ENCODE results near the gene HEXD.
A peak's percentile ranks its signal among the peaks of the same experiment; 100 is the strongest.

The HEXD gene

GRCh38 chr17:82382933-82383255 is 35.3 kb upstream of the HEXD start:
- DNase-seq: no peak

GRCh38 chr17:82383411-82383810 is 34.7 kb upstream of the HEXD start:
- no peak for DNase-seq

- DNase-seq: peak; percentile 30
These were observed 34.0 kb upstream of the HEXD start for GRCh38 chr17:82384051-82384729.

GRCh38 chr17:82384730-82385481 is 33.2 kb upstream of the HEXD start:
- peak; percentile 34 for DNase-seq

- no peak for DNase-seq
These were observed 32.4 kb upstream of the HEXD start for GRCh38 chr17:82385559-82386254.

- DNase-seq: no peak
These were observed 31.8 kb upstream of the HEXD start for GRCh38 chr17:82386255-82386831.

- no peak for DNase-seq
These were observed 31.1 kb upstream of the HEXD start for GRCh38 chr17:82386881-82387704.

- no peak for DNase-seq
These were observed 30.4 kb upstream of the HEXD start for GRCh38 chr17:82387705-82388106.

- no peak for DNase-seq
These were observed 29.8 kb upstream of the HEXD start for GRCh38 chr17:82388223-82388921.

GRCh38 chr17:82388922-82389283 is 29.2 kb upstream of the HEXD start:
- DNase-seq: no peak

- DNase-seq: no peak
These were observed 28.8 kb upstream of the HEXD start for GRCh38 chr17:82389379-82389778.

GRCh38 chr17:82390015-82390859 is 27.9 kb upstream of the HEXD start:
- no peak for DNase-seq

- no peak for DNase-seq
These were observed 27.2 kb upstream of the HEXD start for GRCh38 chr17:82390860-82391435.

- DNase-seq: no peak
These were observed 26.6 kb upstream of the HEXD start for GRCh38 chr17:82391496-82392066.

GRCh38 chr17:82392209-82392920 is 25.8 kb upstream of the HEXD start:
- DNase-seq: no peak

GRCh38 chr17:82392941-82393340 is 25.2 kb upstream of the HEXD start:
- no peak for DNase-seq

GRCh38 chr17:82394278-82394677 is 23.9 kb upstream of the HEXD start:
- DNase-seq: no peak

- no peak for DNase-seq
These were observed 21.3 kb upstream of the HEXD start for GRCh38 chr17:82396601-82397435.

Measured in NCI-H2171 (cell line).